ENCODE data around the gene SRPX.

DNA sequence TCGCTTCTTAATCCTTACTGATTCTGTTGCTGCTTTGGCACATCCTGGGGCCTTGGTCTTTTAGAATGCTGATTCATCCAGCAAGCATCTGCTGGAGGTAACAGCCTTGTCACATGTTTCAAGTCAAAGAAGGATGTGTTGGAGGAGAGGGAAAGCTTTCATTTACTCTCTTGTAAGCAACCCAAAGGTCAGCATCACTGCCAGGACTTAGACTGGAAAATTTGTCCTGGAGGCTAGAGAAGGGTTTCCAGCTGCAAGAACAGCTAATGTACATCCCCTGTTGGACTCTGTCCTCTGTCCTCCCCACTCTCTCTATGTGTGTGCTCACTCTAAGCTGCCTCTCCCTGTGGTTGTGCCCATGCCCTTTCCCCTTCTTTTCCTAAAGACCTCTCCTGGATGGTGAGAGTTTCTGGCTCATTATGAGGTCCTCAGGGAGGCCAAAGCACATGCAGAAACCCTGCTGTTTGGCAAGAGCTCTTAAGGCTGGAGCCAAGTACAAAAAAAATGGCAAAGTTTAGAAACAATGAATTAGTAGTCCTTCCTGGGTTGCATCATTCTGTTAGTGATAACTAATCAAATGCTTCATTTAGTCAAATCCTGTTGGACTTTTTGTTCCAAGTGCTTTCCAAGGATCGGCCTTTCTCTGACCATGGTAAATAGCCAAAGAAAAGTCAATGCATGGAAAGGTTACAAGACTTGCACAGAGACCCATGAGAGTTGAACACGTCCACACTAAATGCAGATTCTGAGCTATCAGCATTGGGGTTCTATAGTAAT lies 13.4 kb upstream of the SRPX start:
- TF ChIP-seq, protein P1, sequence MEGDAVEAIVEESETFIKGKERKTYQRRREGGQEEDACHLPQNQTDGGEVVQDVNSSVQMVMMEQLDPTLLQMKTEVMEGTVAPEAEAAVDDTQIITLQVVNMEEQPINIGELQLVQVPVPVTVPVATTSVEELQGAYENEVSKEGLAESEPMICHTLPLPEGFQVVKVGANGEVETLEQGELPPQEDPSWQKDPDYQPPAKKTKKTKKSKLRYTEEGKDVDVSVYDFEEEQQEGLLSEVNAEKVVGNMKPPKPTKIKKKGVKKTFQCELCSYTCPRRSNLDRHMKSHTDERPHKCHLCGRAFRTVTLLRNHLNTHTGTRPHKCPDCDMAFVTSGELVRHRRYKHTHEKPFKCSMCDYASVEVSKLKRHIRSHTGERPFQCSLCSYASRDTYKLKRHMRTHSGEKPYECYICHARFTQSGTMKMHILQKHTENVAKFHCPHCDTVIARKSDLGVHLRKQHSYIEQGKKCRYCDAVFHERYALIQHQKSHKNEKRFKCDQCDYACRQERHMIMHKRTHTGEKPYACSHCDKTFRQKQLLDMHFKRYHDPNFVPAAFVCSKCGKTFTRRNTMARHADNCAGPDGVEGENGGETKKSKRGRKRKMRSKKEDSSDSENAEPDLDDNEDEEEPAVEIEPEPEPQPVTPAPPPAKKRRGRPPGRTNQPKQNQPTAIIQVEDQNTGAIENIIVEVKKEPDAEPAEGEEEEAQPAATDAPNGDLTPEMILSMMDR (IDR thresholded peaks at IDR 0.05; ENCODE audit: insufficient read depth, low read length, poor library complexity, severe bottlenecking), result no peak
- TF ChIP-seq EZH2phosphoT487 (conservative IDR thresholded peaks at IDR 0.05; ENCODE audit: low read length), result no peak
